Right ventricle myocardium superior (tissue), 1 donor: ENCODE data around the gene CXCL6. TPM values are rescaled to one million over a fixed set of nuclear protein-coding genes. Genes with fewer than 3 reads are reported as not detected.

Experiments
- ATAC-seq: fragments of 200-7000 bp; cut with Tn5 transposase; one replicate; pipeline ENCODE4 v1.9.1; 2020; ENCODE audit warnings: mild to moderate bottlenecking; ENCODE audit not compliant: poor library complexity
- DNase-seq: peaks from one replicate; pipeline ENCODE4 v3.0.0-alpha.2; 2020
- intact Hi-C: fragments of 100-400 bp; cut with DNase I; formaldehyde crosslinking; loops from one replicate; pipeline ENCODE4 v1.11.2; 2022
- total RNA-seq: library from RNA; stranded (reverse); fragmentation: NEBNext Ultra II Directional; extraction: Animal tissue kit (Norgen Biotek cat#: 25700); gene quantifications from one replicate; pipeline ENCODE4 v1.2.1, GENCODE V29; 2021
- donor health status: DM: no; HTN: yes; CAD: no; lungs with severe emphysema.

Gene CXCL6
- total RNA-seq, 1 donor from 2014 or later = not detected

DNA sequence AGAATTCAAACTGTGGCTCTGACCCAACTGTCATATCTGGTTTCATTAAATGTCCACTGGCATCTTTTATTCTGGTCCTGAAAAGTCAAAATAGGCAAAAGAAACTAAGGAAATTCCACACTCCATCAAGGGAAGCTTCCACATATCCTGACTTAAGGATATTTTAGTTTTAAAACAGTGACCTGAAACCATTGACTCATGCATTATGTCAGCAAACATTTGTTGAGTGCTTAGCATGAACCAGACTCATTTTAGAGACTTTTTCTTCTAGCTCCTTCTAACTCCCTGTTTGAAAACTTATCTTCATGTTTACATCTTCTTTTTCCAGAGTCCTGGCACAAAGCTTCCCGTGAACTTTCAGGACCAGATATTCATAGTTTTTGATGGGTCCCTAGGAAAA is 25.8 kb downstream of the CXCL6 start:
- ATAC-seq (no peak), DNase-seq (no peak)
- intact Hi-C loops = no loop called here

DNA sequence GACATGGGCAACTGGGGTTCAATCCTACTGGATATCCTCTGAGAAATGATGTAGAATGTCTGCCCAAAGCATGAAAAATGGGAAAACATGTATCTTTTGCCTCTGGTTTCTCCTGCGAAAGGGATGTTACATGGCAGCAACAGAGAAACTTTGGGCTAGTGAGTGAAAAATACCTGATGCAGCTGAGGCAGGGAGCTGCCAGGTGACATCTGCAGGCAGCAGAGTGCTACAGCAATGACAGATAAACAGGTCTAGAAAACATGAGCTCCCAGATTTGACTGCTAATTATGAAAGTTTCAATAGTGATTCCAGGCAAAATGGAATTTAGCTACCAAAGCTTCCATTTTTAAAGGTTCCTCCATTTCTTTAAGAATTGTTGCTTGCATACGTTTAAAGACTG is 27.9 kb downstream of the CXCL6 start:
- no peak for ATAC-seq
- no peak for DNase-seq
- intact Hi-C loops = no loop called here

- ATAC-seq = peak; percentile 42
- intact Hi-C loops = no loop called here
- no peak for DNase-seq
Measured at GRCh38 chr4:73864961-73865360, 28.5 kb downstream of the CXCL6 start.

DNA sequence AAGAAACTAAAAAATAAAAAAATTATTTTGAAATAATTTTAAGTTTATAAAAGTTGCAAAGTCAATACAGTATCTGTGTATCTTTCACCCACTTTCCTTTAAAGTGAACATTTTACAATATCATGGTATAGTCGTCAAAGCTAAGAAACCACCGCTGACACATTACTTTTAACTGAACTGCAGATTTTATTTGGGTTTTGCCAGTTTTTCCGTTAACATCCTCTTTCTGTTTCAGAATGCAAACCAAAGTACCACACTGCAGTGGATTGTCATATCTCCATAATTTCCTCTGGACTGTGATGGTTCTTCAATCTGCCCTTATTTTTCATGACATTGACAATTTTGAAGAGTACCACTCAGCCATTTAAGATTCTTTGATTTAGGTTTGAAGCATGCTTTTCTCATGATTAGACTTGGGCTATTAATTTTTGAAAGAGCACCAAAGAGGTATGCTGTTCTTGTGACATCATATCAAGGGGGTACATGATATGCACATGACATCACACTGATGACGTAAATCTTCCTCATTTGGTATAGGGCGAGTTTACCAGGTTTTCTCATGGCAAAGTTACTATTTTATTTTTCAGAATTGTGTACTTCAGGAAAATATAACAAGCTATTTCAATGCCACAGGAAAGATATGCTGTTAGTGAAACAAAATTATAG is 29.1 kb downstream of the CXCL6 start:
- intact Hi-C loops = no loop called here
- DNase-seq = no peak
- no peak for ATAC-seq

GRCh38 chr4:73866246-73866645 is 29.8 kb downstream of the CXCL6 start:
- ATAC-seq = no peak
- intact Hi-C loops = no loop called here
- no peak for DNase-seq

DNA sequence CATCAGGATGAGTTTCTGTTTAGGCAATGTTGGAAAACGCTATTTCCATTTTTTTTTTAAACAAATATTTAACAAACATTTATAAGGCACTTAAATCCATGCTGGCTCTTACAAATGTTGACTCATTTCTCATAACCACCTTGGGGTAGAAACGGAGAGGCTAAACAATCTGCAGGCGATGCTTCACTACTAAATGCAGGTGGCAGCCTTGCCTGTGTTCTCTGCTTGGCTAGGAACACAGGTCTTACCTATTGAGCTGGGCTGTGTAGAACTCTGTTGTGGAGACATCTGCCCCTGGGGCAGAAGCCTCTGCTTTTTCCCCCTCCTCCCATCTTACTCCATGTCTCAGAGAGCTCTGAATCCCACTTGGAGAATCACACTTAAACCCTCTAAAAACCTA is 31.3 kb downstream of the CXCL6 start:
- intact Hi-C loops = no loop called here
- no peak for ATAC-seq
- DNase-seq = no peak

DNA sequence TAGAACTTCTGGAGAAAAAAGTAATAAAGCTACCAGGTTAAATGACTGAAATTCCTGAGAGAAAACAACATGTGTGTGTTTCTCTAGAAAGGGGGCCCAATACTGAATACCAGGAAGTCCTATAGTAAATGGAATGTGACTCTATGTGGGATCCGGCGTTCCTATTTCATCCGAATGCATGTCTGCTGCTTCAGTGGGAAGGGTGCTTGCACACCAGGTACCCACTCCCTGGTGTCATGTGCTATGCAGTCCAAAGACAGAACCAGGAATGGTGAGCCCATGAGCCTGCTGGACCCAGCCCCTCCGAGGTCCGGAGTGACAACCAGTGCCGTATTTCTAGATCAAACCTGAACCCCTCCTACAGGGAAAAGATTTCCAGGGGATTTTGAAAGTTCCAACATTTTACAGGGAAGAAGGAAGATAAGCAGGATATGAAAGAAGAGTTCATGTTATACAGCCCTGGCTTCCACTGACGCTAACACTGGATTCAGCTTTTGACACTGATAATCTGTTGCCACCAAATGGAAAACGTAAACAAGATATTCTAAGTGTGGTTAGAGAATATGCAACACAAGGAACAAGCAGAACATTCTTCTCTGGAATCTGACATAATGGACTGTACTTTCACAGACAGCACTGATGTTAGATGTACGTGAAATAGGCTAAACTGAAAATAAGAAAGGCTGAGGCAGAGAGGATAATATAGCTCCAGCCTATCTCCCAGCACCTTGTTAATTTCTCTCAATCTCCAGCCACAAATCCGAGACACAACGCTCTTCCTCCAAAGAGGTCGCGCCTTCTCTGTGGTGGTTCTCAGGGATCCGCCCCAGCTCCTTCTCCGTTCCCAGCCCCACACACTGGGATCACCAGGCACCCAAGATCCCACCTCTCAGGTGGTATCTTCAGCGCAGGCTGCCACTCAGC is 32.0 kb downstream of the CXCL6 start:
- intact Hi-C loops = no loop called here
- no peak for DNase-seq
- peak; percentile 37 for ATAC-seq

GRCh38 chr4:73869130-73870055 is 32.9 kb downstream of the CXCL6 start, which contains the start of gene CXCL1:
Gene CXCL1, plus strand, starts transcription at chr4:73869393. Its CDS starts 78 bp downstream, at chr4:73869471.
- intact Hi-C loops = no loop called here
- ATAC-seq (peak; percentile 79), DNase-seq (peak; percentile 72)

DNA sequence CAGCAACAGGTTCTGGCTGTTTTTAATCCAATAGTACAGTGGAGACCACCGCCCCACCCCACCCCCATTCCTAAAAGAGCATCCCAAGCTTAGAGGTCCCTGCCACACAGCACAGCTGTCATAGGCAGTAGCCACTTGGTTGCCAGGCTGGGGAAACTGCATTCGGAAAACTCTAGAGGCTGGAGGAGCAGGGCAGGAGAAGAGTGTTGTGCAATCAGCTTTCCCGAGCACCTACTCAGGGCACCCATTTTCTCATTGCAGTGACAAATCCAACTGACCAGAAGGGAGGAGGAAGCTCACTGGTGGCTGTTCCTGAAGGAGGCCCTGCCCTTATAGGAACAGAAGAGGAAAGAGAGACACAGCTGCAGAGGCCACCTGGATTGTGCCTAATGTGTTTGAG is 33.8 kb downstream of the CXCL6 start:
- DNase-seq (peak; percentile 35), ATAC-seq (peak; percentile 34)
- intact Hi-C loops = no loop called here

DNA sequence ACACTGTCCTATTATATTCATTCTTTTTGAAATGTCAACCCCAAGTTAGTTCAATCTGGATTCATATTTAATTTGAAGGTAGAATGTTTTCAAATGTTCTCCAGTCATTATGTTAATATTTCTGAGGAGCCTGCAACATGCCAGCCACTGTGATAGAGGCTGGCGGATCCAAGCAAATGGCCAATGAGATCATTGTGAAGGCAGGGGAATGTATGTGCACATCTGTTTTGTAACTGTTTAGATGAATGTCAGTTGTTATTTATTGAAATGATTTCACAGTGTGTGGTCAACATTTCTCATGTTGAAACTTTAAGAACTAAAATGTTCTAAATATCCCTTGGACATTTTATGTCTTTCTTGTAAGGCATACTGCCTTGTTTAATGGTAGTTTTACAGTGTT is 34.3 kb downstream of the CXCL6 start:
- ATAC-seq = no peak
- intact Hi-C loops = no loop called here
- no peak for DNase-seq

GRCh38 chr4:73871511-73872310 is 35.2 kb downstream of the CXCL6 start:
- intact Hi-C loops = no loop called here
- ATAC-seq (no peak), DNase-seq (no peak)

- DNase-seq (no peak), ATAC-seq (peak; percentile 22)
- intact Hi-C loops = no loop called here
Measured at GRCh38 chr4:73872316-73873108, 36.0 kb downstream of the CXCL6 start.

DNA sequence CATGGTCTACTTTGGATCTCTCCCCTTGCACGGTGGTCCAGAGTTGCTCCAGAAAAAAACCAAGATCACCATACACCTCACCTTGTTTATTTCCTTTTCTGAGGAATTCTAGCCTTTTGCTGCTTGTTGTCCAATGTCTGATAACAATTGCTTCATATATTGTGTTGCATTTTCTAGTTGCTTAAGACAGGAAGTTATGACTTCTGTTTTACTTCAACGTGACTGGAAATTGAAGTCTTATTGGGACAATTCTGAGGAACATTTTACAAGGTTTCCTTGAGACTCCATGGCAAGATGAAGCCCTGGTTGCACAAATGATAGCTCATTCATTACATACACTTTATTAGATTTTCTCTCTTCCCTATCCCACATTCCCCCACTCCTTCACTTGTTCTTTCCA is 37.9 kb downstream of the CXCL6 start:
- intact Hi-C loops = no loop called here

GRCh38 chr4:73875401-73875800 is 38.9 kb downstream of the CXCL6 start:
- intact Hi-C loops = no loop called here
- ATAC-seq (no peak), DNase-seq (no peak)

More for the DNA sequence above, 37.9 kb downstream of the CXCL6 start:
- ATAC-seq (no peak), DNase-seq (no peak)

GRCh38 chr4:73883306-73883705 is 46.8 kb downstream of the CXCL6 start:
- ATAC-seq (no peak), DNase-seq (no peak)
- intact Hi-C loops = no loop called here

DNA sequence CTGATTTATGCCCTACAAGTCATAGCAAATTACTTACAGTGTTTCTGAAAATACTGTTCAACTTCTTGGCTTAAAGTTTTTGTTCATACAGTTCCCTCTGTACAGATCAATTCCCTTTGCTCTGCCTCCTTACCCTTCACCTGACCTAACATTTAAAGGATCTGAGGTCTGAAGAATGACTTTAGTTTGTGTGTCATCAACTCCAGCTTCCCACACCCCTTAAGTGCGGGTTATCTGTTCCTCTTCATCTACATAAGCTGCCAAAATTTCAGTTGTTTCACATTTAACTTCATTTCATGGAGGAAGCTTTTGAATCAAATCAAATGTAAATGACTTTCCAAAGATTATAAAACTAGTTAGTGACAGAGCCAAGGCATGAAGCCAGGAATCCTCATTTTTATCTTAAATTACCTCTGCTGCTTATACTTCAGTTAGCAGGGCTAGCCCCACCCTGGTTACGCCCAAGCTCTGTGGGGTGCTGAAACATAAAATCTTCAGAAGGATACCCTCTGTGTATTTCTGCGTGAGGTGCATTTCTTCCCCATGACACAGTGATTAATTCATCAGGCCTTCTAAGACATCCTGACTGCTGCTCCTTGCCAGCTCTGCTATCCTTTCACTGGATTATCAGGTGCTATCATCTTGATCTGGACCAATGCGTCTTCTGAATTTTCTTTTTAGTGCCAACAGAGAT is 49.2 kb downstream of the CXCL6 start:
- ATAC-seq = no peak

More for the DNA sequence above, 49.2 kb downstream of the CXCL6 start:
- DNase-seq = no peak
- intact Hi-C loops = no loop called here
